Endothelial cell of umbilical vein (primary cell): ENCODE results near the gene MED15. TPM values are rescaled to one million over a fixed set of nuclear protein-coding genes. Genes with fewer than 3 reads are reported as not detected.

ENCODE experiments used
- BruUV-seq: library from RNA; stranded (reverse); fragments of 400-500 nt; replicated peaks from 2 replicates; lab custom pipeline; 2021; lab: Mats Ljungman, UMichigan
- CTCF ChIA-PET: fragments of 300-600, 350-600 bp; sonication (Branson Sonifier 250); formaldehyde crosslinking; loops from one replicate; lab custom pipeline; 2021; ENCODE audit warnings: antibody characterized with exemption, inconsistent platforms; lab: Charles Lee
- POLR2A ChIA-PET: fragments of 300-600, 350-600 bp; sonication (Branson Sonifier 250); formaldehyde crosslinking; loops from one replicate; lab custom pipeline; 2021; ENCODE audit warnings: antibody characterized with exemption, inconsistent platforms; lab: Charles Lee
- DNase-seq: peaks from one replicate; pipeline ENCODE4 v3.0.0-alpha.2; 2011; ENCODE audit warnings: low read depth, low spot score
- FAIRE-seq: peaks from 2 replicates; lab custom pipeline; 2011; peaks lifted over from hg19 to GRCh38; lab: Jason Lieb, UNC
- H2AFZ ChIP-seq: 2 replicates; pipeline ENCODE4 v1.6.0; 2012; ENCODE audit warnings: low read depth, low read length, control low read depth, inconsistent platforms
- H3K27ac ChIP-seq: 2 replicates; pipeline ENCODE4 v1.5.1; 2011; ENCODE audit warnings: low read depth, mild to moderate bottlenecking, control low read depth, low read length, moderate library complexity; ENCODE audit not compliant: insufficient read depth
- H3K27me3 ChIP-seq, 2 experiments: 2 replicates each; pipeline versions ENCODE4 v1.6.0 to v1.6.1; 2011; ENCODE audit warnings: low read length in 2 of 2, mixed read lengths in 1 of 2; ENCODE audit not compliant: control insufficient read depth in 2 of 2, insufficient read depth in 2 of 2
- H3K36me3 ChIP-seq, 2 experiments: 2 replicates in 1 of 2; 3 replicates in 1 of 2; pipeline ENCODE4 v1.5.1; 2011; ENCODE audit warnings: low read length in 2 of 2, mild to moderate bottlenecking in 1 of 2, moderate library complexity in 1 of 2; ENCODE audit not compliant: control insufficient read depth in 2 of 2, insufficient read depth in 2 of 2; ENCODE audit errors: extremely low read depth in 1 of 2
- H3K4me1 ChIP-seq: 3 replicates; pipeline ENCODE4 v1.5.1; 2011; ENCODE audit warnings: mild to moderate bottlenecking, low read length; ENCODE audit not compliant: control insufficient read depth, insufficient read depth; ENCODE audit errors: extremely low read depth
- H3K4me2 ChIP-seq: 2 replicates; pipeline ENCODE4 v1.6.1; 2011; ENCODE audit warnings: low read length, control low read depth, mixed read lengths; ENCODE audit not compliant: insufficient read depth
- H3K4me3 ChIP-seq, 3 experiments: fragments of 200-600 bp in 1 of 3; sonication (generic), shearing (Covaris generic) in 1 of 3; replicated peaks in 1 of 3; 2 replicates each; pipeline ENCODE4 v1.5.1; 2011 to 2016; ENCODE audit warnings: control low read depth in 3 of 3, low read length in 3 of 3, mild to moderate bottlenecking in 2 of 3, inconsistent platforms in 1 of 3, low read depth in 1 of 3, moderate library complexity in 1 of 3; ENCODE audit not compliant: insufficient read depth in 1 of 3
- H3K79me2 ChIP-seq: 2 replicates; pipeline ENCODE4 v1.6.0; 2012; ENCODE audit warnings: low read length, inconsistent platforms; ENCODE audit not compliant: control insufficient read depth, insufficient read depth
- H3K9ac ChIP-seq: replicated peaks from 2 replicates; pipeline ENCODE3; 2011; ENCODE audit warnings: low read length, control low read depth; ENCODE audit not compliant: insufficient read depth; ENCODE audit errors: extremely low read depth
- H3K9me1 ChIP-seq: replicated peaks from 3 replicates; pipeline ENCODE4 v1.6.0; 2011; ENCODE audit warnings: mild to moderate bottlenecking, low read length; ENCODE audit not compliant: control insufficient read depth, insufficient read depth; ENCODE audit errors: extremely low read depth
- H3K9me3 ChIP-seq: replicated peaks from 2 replicates; pipeline ENCODE4 v1.5.1; 2012; ENCODE audit warnings: low read length, inconsistent platforms; ENCODE audit not compliant: control insufficient read depth, insufficient read depth
- H4K20me1 ChIP-seq: replicated peaks from 2 replicates; pipeline ENCODE3; 2011; ENCODE audit warnings: mild to moderate bottlenecking, low read length; ENCODE audit not compliant: control insufficient read depth, insufficient read depth; ENCODE audit errors: extremely low read depth
- EZH2 ChIP-seq: IDR thresholded peaks from 2 replicates; pipeline ENCODE4 v1.6.1; 2012; ENCODE audit warnings: borderline replicate concordance, low read depth, mild to moderate bottlenecking, moderate library complexity, low read length, inconsistent platforms; ENCODE audit not compliant: severe bottlenecking
- FOS ChIP-seq: IDR thresholded peaks from 2 replicates; pipeline ENCODE4 v1.6.1; 2011; ENCODE audit warnings: mild to moderate bottlenecking, low read length, moderate library complexity, borderline replicate concordance; ENCODE audit not compliant: insufficient read depth
- GATA2 ChIP-seq: IDR thresholded peaks from 2 replicates; pipeline ENCODE4 v1.7.0; 2011; ENCODE audit warnings: low read depth, mild to moderate bottlenecking, moderate library complexity, mixed read lengths, low read length; ENCODE audit not compliant: insufficient read length, insufficient read depth
- JUN ChIP-seq: IDR thresholded peaks from 2 replicates; pipeline ENCODE4 v1.6.1; 2011; ENCODE audit warnings: borderline replicate concordance, low read depth; ENCODE audit not compliant: insufficient read length, insufficient read depth
- MYC ChIP-seq: IDR thresholded peaks from one replicate; pipeline ENCODE4 v1.6.1; 2011; ENCODE audit warnings: mild to moderate bottlenecking, low read depth, low read length
- POLR2A ChIP-seq: IDR thresholded peaks from 2 replicates; pipeline ENCODE4 v1.6.1; 2012; ENCODE audit warnings: low read depth, mild to moderate bottlenecking, control low read depth, low read length
- POLR2AphosphoS5 ChIP-seq: IDR thresholded peaks from 2 replicates; pipeline ENCODE4 v1.6.1; 2012; ENCODE audit warnings: low read depth, mild to moderate bottlenecking, control low read depth, low read length, moderate library complexity; ENCODE audit not compliant: insufficient read depth
- dilution Hi-C: fragments of 300-500 bp; cut with MboI; formaldehyde crosslinking; loops from one replicate; pipeline ENCODE4 v1.15.0; 2019; ENCODE audit warnings: low sequenced_read_pairs; ENCODE audit not compliant: extremely low pct_ligation_motif_present
- intact Hi-C: fragments of 100-400 bp; cut with micrococcal nuclease; formaldehyde crosslinking; loops from one replicate; pipeline ENCODE4 v1.10.0; 2022
- polyA plus RNA-seq, 4 experiments: library from polyadenylated mRNA; depleted of rRNA in 3 of 4; stranded (reverse) in 3 of 4; unstranded in 1 of 4; fragments of >200 nt; gene quantifications; 2 replicates each; pipeline versions ENCODE4 v1.2.1 to v1.2.3, GENCODE V29; 2011 to 2012; ENCODE audit warnings: missing spikeins in 1 of 4
- total RNA-seq: library from RNA; stranded (reverse); gene quantifications from 2 replicates; pipeline ENCODE4 v1.2.3, GENCODE V29; 2021
- TF ChIP-seq, protein P1 (sequence below): IDR thresholded peaks from 2 replicates; pipeline ENCODE4 v1.6.1; 2011; ENCODE audit not compliant: insufficient read depth, insufficient read length
- TF ChIP-seq, protein P2 (sequence below), 2 donors: IDR thresholded peaks; 1 replicate in 1 of 2; 2 replicates in 1 of 2; pipeline ENCODE4 v1.5.1; 2011; ENCODE audit warnings: low read length in 2 of 2, mild to moderate bottlenecking in 2 of 2, moderate library complexity in 2 of 2, control low read depth in 1 of 2, inconsistent platforms in 1 of 2, low read depth in 1 of 2; ENCODE audit not compliant: insufficient read depth in 1 of 2; ENCODE audit errors: extremely low read depth in 1 of 2

The MED15 gene
- total and polyA plus RNA-seq, 2 donors (not counting 3 experiments of a cell fraction or from before 2014, with no cell fraction given) = 68.1 to 138 TPM

DNA sequence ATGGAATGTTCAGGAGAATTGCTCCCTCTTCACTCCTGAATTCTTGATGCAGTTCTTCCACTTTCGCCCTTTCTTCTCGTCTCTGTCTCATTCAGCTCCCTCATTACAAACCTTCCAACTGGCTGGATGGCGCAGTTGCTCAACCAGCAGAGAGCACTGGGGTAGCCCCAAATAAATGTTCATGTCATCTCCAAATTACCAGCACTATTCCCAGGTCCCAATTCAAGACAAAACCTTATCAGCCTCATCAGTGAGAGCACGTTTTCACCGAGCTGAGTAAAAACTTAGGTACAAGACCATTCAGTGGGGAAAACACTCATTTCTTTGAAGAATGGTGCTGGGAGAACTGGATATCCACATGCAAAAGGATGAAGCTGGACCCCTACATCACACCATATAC lies 120.0 kb downstream of the MED15 start:
- FAIRE-seq (no peak), DNase-seq (no peak)
- Histone ChIP-seq H3K4me1 (no peaks in the 10 kb centered on the region), H3K9me1 (no peaks in the 10 kb centered on the region), H2AFZ (no peak overlapping the region), H3K9ac (no peak overlapping the region), H4K20me1 (no peaks in the 10 kb centered on the region), H3K27me3 (peaks cover 5 to 8% of the 10 kb centered on the region in 2 experiments), H3K36me3 (no peaks in the 10 kb centered on the region), H3K4me3 (no peak overlapping the region), H3K9me3 (no peaks in the 10 kb centered on the region), H3K4me2 (no peak overlapping the region), H3K79me2 (no peaks in the 10 kb centered on the region), H3K27ac (no peak overlapping the region)
- POLR2A ChIA-PET = no interaction called here
- CTCF ChIA-PET = no interaction called here
- TF ChIP-seq EZH2 (no peak), POLR2AphosphoS5 (no peak), FOS (no peak), POLR2A (no peak), GATA2 (no peak), MYC (no peak), JUN (no peak)
- TF ChIP-seq, protein P1, sequence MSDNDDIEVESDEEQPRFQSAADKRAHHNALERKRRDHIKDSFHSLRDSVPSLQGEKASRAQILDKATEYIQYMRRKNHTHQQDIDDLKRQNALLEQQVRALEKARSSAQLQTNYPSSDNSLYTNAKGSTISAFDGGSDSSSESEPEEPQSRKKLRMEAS = no peak
- TF ChIP-seq, protein P2, sequence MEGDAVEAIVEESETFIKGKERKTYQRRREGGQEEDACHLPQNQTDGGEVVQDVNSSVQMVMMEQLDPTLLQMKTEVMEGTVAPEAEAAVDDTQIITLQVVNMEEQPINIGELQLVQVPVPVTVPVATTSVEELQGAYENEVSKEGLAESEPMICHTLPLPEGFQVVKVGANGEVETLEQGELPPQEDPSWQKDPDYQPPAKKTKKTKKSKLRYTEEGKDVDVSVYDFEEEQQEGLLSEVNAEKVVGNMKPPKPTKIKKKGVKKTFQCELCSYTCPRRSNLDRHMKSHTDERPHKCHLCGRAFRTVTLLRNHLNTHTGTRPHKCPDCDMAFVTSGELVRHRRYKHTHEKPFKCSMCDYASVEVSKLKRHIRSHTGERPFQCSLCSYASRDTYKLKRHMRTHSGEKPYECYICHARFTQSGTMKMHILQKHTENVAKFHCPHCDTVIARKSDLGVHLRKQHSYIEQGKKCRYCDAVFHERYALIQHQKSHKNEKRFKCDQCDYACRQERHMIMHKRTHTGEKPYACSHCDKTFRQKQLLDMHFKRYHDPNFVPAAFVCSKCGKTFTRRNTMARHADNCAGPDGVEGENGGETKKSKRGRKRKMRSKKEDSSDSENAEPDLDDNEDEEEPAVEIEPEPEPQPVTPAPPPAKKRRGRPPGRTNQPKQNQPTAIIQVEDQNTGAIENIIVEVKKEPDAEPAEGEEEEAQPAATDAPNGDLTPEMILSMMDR (IDR thresholded peaks at IDR 0.05; ENCODE audit: extremely low read depth in 1 of 2, insufficient read depth in 1 of 2, low read depth in 1 of 2, low read length in 2 of 2) = no peak
- no TSS peak for BruUV-seq
- intact Hi-C loops = no loop called here
- dilution Hi-C loops = no loop called here
